Upper lobe of left lung (tissue), 6 donors: Measurements from ENCODE around the gene MIER2. TPM values are rescaled to one million over a fixed set of nuclear protein-coding genes. Genes with fewer than 3 reads are reported as not detected.
A peak's percentile ranks its signal among the peaks of the same experiment; 100 is the strongest.

Experiments used
- ATAC-seq, 2 donors: fragments of 200-7000 bp; cut with Tn5 transposase; one replicate each; pipeline ENCODE4 v1.9.1; 2022; ENCODE audit warnings: mild to moderate bottlenecking in 2 of 2, moderate library complexity in 2 of 2; ENCODE audit not compliant: low FRiP score in 2 of 2
- DNase-seq, 2 donors: peaks; one replicate each; pipeline ENCODE4 v3.0.0-alpha.2; 2019 to 2020
- H3K27ac ChIP-seq, 4 donors: fragments of 200-600 bp; sonication (generic); one replicate each; pipeline ENCODE4 v1.5.1; 2016 to 2019
- H3K27me3 ChIP-seq, 4 donors: fragments of 200-600 bp; sonication (generic); one replicate each; pipeline ENCODE4 v1.5.1; 2017 to 2019
- H3K36me3 ChIP-seq, 4 donors: fragments of 200-600 bp; sonication (generic); one replicate each; pipeline ENCODE4 v1.5.1; 2016 to 2019
- H3K4me1 ChIP-seq, 4 donors: fragments of 200-600 bp; sonication (generic); one replicate each; pipeline ENCODE4 v1.5.1; 2018 to 2019
- H3K4me3 ChIP-seq, 4 donors: fragments of 200-600 bp; sonication (generic); one replicate each; pipeline ENCODE4 v1.5.1; 2017 to 2019; ENCODE audit warnings: mild to moderate bottlenecking in 2 of 4, moderate library complexity in 1 of 4
- H3K9me3 ChIP-seq, 4 donors: fragments of 200-600 bp; sonication (generic); one replicate each; pipeline ENCODE4 v1.5.1; 2018 to 2019
- CTCF ChIP-seq, 6 experiments: fragments of 450-650 bp in 4 of 6; fragments of 200-600 bp in 2 of 6; sonication (generic) in 2 of 6; IDR thresholded peaks; one replicate each; pipeline ENCODE4 v1.5.1; 2016 to 2019; ENCODE audit warnings: antibody characterized with exemption in 6 of 6
- EP300 ChIP-seq, 4 donors: sonication (generic); formaldehyde crosslinking; IDR thresholded peaks; one replicate each; pipeline ENCODE4 v1.5.1; 2017; ENCODE audit warnings: antibody characterized with exemption in 4 of 4, control low read depth in 2 of 4
- POLR2A ChIP-seq, 4 donors: fragments of 450-650 bp; IDR thresholded peaks; one replicate each; pipeline ENCODE4 v1.5.1; 2016 to 2017; ENCODE audit warnings: antibody characterized with exemption in 4 of 4, mild to moderate bottlenecking in 2 of 4
- POLR2AphosphoS5 ChIP-seq, 2 donors: sonication (generic); formaldehyde crosslinking; IDR thresholded peaks; one replicate each; pipeline ENCODE4 v1.5.1; 2017; ENCODE audit warnings: antibody characterized with exemption in 2 of 2
- WGBS, 2 donors: methylation state at CpG; one replicate each; pipeline ENCODE4 v1.1.5; 2017 to 2018; 5-methylcytosine and 5-hydroxymethylcytosine counted together
- total RNA-seq, 6 donors: library from RNA; depleted of rRNA in 4 of 6; stranded (reverse); fragments of >200 nt in 4 of 6; gene quantifications; one replicate each; pipeline versions ENCODE4 v1.1.0 to v1.2.1, GENCODE V29; 2016 to 2021
- donor health status: DM: no; HTN: no; CAD: no; lungs with moderate emphysema.
- donor health status: DM: no; HTN: yes; CAD: no; lungs with severe emphysema.

MIER2 gene
- total RNA-seq, 6 donors from 2014 or later: 16.4 to 64.8 (median 31.7) TPM

GRCh38 chr19:294946-295686 is 49.5 kb downstream of the MIER2 start:
- DNase-seq: peak in 1 of 2 donors; percentile 89
- TF ChIP-seq POLR2A (IDR thresholded peaks at IDR 0.05) (no peak), CTCF (IDR thresholded peaks at IDR 0.05) (peak; percentile 56 to 75 (median 73))
- Histone ChIP-seq H3K4me1 (peaks cover 31 to 48% (median 39%) of the 10 kb centered on the region in 4 donors), H3K27me3 (peaks cover 0 to 30% (median 13%) of the 10 kb centered on the region in 4 donors), H3K4me3 (peak overlapping the region in 1 of 4 donors; percentile 29), H3K27ac (peak overlapping the region; percentile 8 to 75 (median 48)), H3K9me3 (no peaks in the 10 kb centered on the region), H3K36me3 (no peaks in the 10 kb centered on the region)
- 22 to 27% methylated on average over 15 to 22 of the region's 38 CpGs for WGBS, 2 donors
- peak; percentile 78 to 81 for ATAC-seq

- Histone ChIP-seq H3K4me3 (peak overlapping the region in 1 of 4 donors; percentile 29), H3K27me3 (peaks cover 0 to 30% (median 13%) of the 10 kb centered on the region in 4 donors), H3K9me3 (no peaks in the 10 kb centered on the region), H3K4me1 (peaks cover 31 to 51% (median 39%) of the 10 kb centered on the region in 4 donors), H3K36me3 (no peaks in the 10 kb centered on the region), H3K27ac (peak overlapping the region in 1 of 4 donors; percentile 75)
- WGBS, 2 donors: 12 to 19% methylated on average over 10 to 27 of the region's 29 CpGs
- DNase-seq: no peak
- TF ChIP-seq CTCF (IDR thresholded peaks at IDR 0.05) (no peak), EP300 (IDR thresholded peaks at IDR 0.05) (no peak), POLR2AphosphoS5 (IDR thresholded peaks at IDR 0.05) (no peak), POLR2A (IDR thresholded peaks at IDR 0.05) (no peak)
- ATAC-seq: no peak
Measured at GRCh38 chr19:294341-294945, 50.2 kb downstream of the MIER2 start.

GRCh38 chr19:293436-294110 is 51.0 kb downstream of the MIER2 start:
- no peak for ATAC-seq
- no peak for DNase-seq
- Histone ChIP-seq H3K4me1 (peaks cover 31 to 51% (median 39%) of the 10 kb centered on the region in 4 donors), H3K9me3 (no peaks in the 10 kb centered on the region), H3K4me3 (no peak overlapping the region), H3K27me3 (peaks cover 0 to 30% (median 13%) of the 10 kb centered on the region in 4 donors), H3K36me3 (no peaks in the 10 kb centered on the region), H3K27ac (no peak overlapping the region)
- TF ChIP-seq POLR2A (IDR thresholded peaks at IDR 0.05): no peak
- 72 to 74% methylated on average over 9 to 14 of the region's 14 CpGs for WGBS, 2 donors

- peaks cover 0 to 30% (median 13%) of the 10 kb centered on the region in 4 donors for H3K27me3 ChIP-seq
- TF ChIP-seq EP300 (IDR thresholded peaks at IDR 0.05): no peak
- no peak for TF ChIP-seq POLR2A (IDR thresholded peaks at IDR 0.05)
- no peak for TF ChIP-seq POLR2AphosphoS5 (IDR thresholded peaks at IDR 0.05)
- no peak for TF ChIP-seq CTCF (IDR thresholded peaks at IDR 0.05)
- ATAC-seq (no peak), DNase-seq (no peak)
- 90 to 96% methylated on average over 4 of the region's 4 CpGs for whole genome bisulfite sequencing, 2 donors
- peaks cover 31 to 51% (median 39%) of the 10 kb centered on the region in 4 donors for H3K4me1 ChIP-seq
- no peak overlapping the region for H3K4me3 ChIP-seq
- H3K9me3 ChIP-seq: no peaks in the 10 kb centered on the region
- H3K27ac ChIP-seq: no peak overlapping the region
- H3K36me3 ChIP-seq: no peaks in the 10 kb centered on the region
Measured at GRCh38 chr19:292951-293350, 51.6 kb downstream of the MIER2 start.

GRCh38 chr19:292281-292884 is 52.2 kb downstream of the MIER2 start:
- TF ChIP-seq POLR2AphosphoS5 (IDR thresholded peaks at IDR 0.05) (no peak), POLR2A (IDR thresholded peaks at IDR 0.05) (no peak), EP300 (IDR thresholded peaks at IDR 0.05) (no peak), CTCF (IDR thresholded peaks at IDR 0.05) (no peak)
- peaks cover 0 to 30% (median 13%) of the 10 kb centered on the region in 4 donors for H3K27me3 ChIP-seq

More at GRCh38 chr19:292281-292884, 52.2 kb downstream of the MIER2 start:
- no peak overlapping the region for H3K4me3 ChIP-seq
- H3K9me3 ChIP-seq: no peaks in the 10 kb centered on the region
- peak overlapping the region in 1 of 4 donors; percentile 61 for H3K27ac ChIP-seq
- WGBS, 2 donors: 80 to 86% methylated on average over 10 to 15 of the region's 15 CpGs
- DNase-seq (no peak), ATAC-seq (no peak)
- no peaks in the 10 kb centered on the region for H3K36me3 ChIP-seq
- peaks cover 31 to 51% (median 39%) of the 10 kb centered on the region in 4 donors for H3K4me1 ChIP-seq
